Smooth muscle cell (in vitro differentiated cells): Measurements from ENCODE around the gene HDGFL2. TPM values are rescaled to one million over a fixed set of nuclear protein-coding genes. Genes with fewer than 3 reads are reported as not detected.
"Not testable (repeated sequence)": the region's sequence is repeated elsewhere in the genome, so short reads cannot be mapped to it uniquely, and the experiment has no call there.

Source experiments
- DNase-seq: peaks from one replicate; lab custom pipeline; 2025; ENCODE audit not compliant: unreplicated experiment; lab: John Stamatoyannopoulos, UW
- H2AFZ ChIP-seq: fragments of 200-600 bp; sonication (generic); 2 replicates; pipeline ENCODE4 v1.6.0; 2016; ENCODE audit warnings: antibody characterized with exemption, low read depth, mild to moderate bottlenecking
- H3F3A ChIP-seq: fragments of 200-600 bp; sonication (generic); 2 replicates; pipeline ENCODE4 v1.6.0; 2017; ENCODE audit warnings: antibody characterized with exemption, low read depth
- H3K27ac ChIP-seq: fragments of 200-600 bp; sonication (generic); 2 replicates; pipeline ENCODE4 v1.5.1; 2016; ENCODE audit warnings: low read depth, mild to moderate bottlenecking
- H3K27me3 ChIP-seq: fragments of 200-600 bp; sonication (generic); 2 replicates; pipeline ENCODE4 v1.6.1; 2016; ENCODE audit warnings: low read depth, mild to moderate bottlenecking
- H3K36me3 ChIP-seq: fragments of 200-600 bp; sonication (generic); 2 replicates; pipeline ENCODE4 v1.5.1; 2016; ENCODE audit warnings: low read depth
- H3K4me1 ChIP-seq: fragments of 200-600 bp; sonication (generic); 2 replicates; pipeline ENCODE4 v1.5.1; 2016; ENCODE audit warnings: low read depth
- H3K4me2 ChIP-seq: fragments of 200-600 bp; sonication (generic); 2 replicates; pipeline ENCODE4 v1.6.0; 2016; ENCODE audit warnings: mild to moderate bottlenecking
- H3K4me3 ChIP-seq: fragments of 200-600 bp; sonication (generic); 2 replicates; pipeline ENCODE4 v1.5.1; 2016; ENCODE audit warnings: mild to moderate bottlenecking
- H3K79me2 ChIP-seq: fragments of 200-600 bp; sonication (generic); 2 replicates; pipeline ENCODE4 v1.6.0; 2016; ENCODE audit warnings: low read depth, mild to moderate bottlenecking
- H3K9ac ChIP-seq: fragments of 200-600 bp; sonication (generic); 2 replicates; pipeline ENCODE4 v1.6.0; 2016; ENCODE audit warnings: low read depth
- H3K9me3 ChIP-seq: fragments of 200-600 bp; sonication (generic); replicated peaks from 2 replicates; pipeline ENCODE4 v1.5.1; 2016; ENCODE audit warnings: low read depth
- H4K20me1 ChIP-seq: fragments of 200-600 bp; sonication (generic); 2 replicates; pipeline ENCODE4 v1.6.0; 2016; ENCODE audit warnings: low read depth
- WGBS: methylation state at CpG from one replicate; pipeline ENCODE4 v1.1.7; 2016; ENCODE audit warnings: low lambda C conversion rate; 5-methylcytosine and 5-hydroxymethylcytosine counted together
- polyA plus RNA-seq: library from polyadenylated mRNA; unstranded; fragments of >200 nt; fragmentation: Nextera tagmentation; extraction: Ambion mirVana; gene quantifications from 2 replicates; pipeline ENCODE4 v1.2.1, GENCODE V29; 2016
- total RNA-seq: library from RNA; depleted of rRNA; stranded (reverse); fragments of >200 nt; gene quantifications from 2 replicates; pipeline ENCODE4 v1.2.3, GENCODE V29; 2014
- TF ChIP-seq, protein P1 (sequence below): fragments of 200-600 bp; sonication (generic); IDR thresholded peaks from 2 replicates; pipeline ENCODE4 v1.5.1; 2017; ENCODE audit warnings: borderline replicate concordance, mild to moderate bottlenecking, antibody characterized with exemption; ENCODE audit not compliant: insufficient read depth, poor library complexity, severe bottlenecking

HDGFL2 gene
- total and polyA plus RNA-seq, 2 experiments from 2014 or later: 27.9 to 94.1 TPM

GRCh38 chr19:4523306-4524110 is 51.4 kb downstream of the HDGFL2 start:
- TF ChIP-seq, protein P1, sequence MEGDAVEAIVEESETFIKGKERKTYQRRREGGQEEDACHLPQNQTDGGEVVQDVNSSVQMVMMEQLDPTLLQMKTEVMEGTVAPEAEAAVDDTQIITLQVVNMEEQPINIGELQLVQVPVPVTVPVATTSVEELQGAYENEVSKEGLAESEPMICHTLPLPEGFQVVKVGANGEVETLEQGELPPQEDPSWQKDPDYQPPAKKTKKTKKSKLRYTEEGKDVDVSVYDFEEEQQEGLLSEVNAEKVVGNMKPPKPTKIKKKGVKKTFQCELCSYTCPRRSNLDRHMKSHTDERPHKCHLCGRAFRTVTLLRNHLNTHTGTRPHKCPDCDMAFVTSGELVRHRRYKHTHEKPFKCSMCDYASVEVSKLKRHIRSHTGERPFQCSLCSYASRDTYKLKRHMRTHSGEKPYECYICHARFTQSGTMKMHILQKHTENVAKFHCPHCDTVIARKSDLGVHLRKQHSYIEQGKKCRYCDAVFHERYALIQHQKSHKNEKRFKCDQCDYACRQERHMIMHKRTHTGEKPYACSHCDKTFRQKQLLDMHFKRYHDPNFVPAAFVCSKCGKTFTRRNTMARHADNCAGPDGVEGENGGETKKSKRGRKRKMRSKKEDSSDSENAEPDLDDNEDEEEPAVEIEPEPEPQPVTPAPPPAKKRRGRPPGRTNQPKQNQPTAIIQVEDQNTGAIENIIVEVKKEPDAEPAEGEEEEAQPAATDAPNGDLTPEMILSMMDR: peak; percentile 57
- H3K4me2 ChIP-seq: no peak overlapping the region

GRCh38 chr19:4524808-4525562 is 52.9 kb downstream of the HDGFL2 start:
- H3K4me2 ChIP-seq: no peak overlapping the region
- H3K9me3 ChIP-seq: no peaks in the 10 kb centered on the region
- no peaks in the 10 kb centered on the region for H4K20me1 ChIP-seq
- DNase-seq: peak; percentile 2
- H3K4me1 ChIP-seq: no peaks in the 10 kb centered on the region
- H3K9ac ChIP-seq: no peak overlapping the region
- 82% methylated on average over 22 of the region's 23 CpGs for WGBS
- no peaks in the 10 kb centered on the region for H3K27me3 ChIP-seq
- TF ChIP-seq, protein P1: peak; percentile 73
- no peak overlapping the region for H3K4me3 ChIP-seq
- no peaks in the 10 kb centered on the region for H3K36me3 ChIP-seq
- H3K79me2 ChIP-seq: no peaks in the 10 kb centered on the region
- no peak overlapping the region for H3K27ac ChIP-seq
- no peaks in the 10 kb centered on the region for H3F3A ChIP-seq
- H2AFZ ChIP-seq: no peak overlapping the region

More at GRCh38 chr19:4523306-4524110, 51.4 kb downstream of the HDGFL2 start:
- WGBS: 76% methylated on average over 53 of the region's 53 CpGs
- no peaks in the 10 kb centered on the region for H3K27me3 ChIP-seq
- no peak overlapping the region for H3K27ac ChIP-seq
- DNase-seq: no peak
- H3K4me3 ChIP-seq: no peak overlapping the region
- no peaks in the 10 kb centered on the region for H3K9me3 ChIP-seq
- H3F3A ChIP-seq: no peaks in the 10 kb centered on the region
- no peaks in the 10 kb centered on the region for H3K4me1 ChIP-seq
- no peak overlapping the region for H3K9ac ChIP-seq
- H4K20me1 ChIP-seq: no peaks in the 10 kb centered on the region
- H3K79me2 ChIP-seq: no peaks in the 10 kb centered on the region
- no peaks in the 10 kb centered on the region for H3K36me3 ChIP-seq
- no peak overlapping the region for H2AFZ ChIP-seq

GRCh38 chr19:4525563-4526002 is 53.5 kb downstream of the HDGFL2 start:
- Histone ChIP-seq H3K27ac (no peak overlapping the region), H3K4me2 (no peak overlapping the region), H3K9ac (no peak overlapping the region), H3K9me3 (no peaks in the 10 kb centered on the region), H3K79me2 (no peaks in the 10 kb centered on the region), H3F3A (no peaks in the 10 kb centered on the region), H3K36me3 (no peaks in the 10 kb centered on the region), H3K27me3 (no peaks in the 10 kb centered on the region), H3K4me1 (no peaks in the 10 kb centered on the region), H2AFZ (no peak overlapping the region), H3K4me3 (no peak overlapping the region), H4K20me1 (no peaks in the 10 kb centered on the region)
- DNase-seq: no peak
- WGBS: 89% methylated on average over 19 of the region's 23 CpGs
- TF ChIP-seq, protein P1: no peak

DNA sequence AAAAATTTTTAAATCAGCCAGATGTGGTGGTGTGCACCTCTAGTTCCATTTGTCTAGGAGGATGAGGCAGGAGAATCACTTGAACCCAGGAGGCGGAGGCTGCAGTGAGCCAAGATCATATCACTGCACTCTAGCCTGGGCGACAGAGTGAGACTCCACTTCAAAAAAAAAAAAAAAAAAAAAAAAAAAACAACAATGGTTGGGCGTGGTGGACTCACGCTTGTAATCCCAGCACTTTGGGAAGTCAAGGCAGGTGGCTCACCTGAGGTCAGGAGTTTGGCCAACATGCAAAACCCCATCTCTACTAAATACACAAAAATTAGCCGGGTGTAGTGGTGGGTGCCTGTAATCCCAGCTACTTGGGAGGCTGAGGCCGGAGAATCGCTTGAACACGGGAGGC is 55.3 kb downstream of the HDGFL2 start:
- H3K9ac ChIP-seq, H4K20me1 ChIP-seq, H3K9me3 ChIP-seq, H3F3A ChIP-seq, H3K27ac ChIP-seq, H3K4me3 ChIP-seq, H3K36me3 ChIP-seq, H3K4me2 ChIP-seq, H2AFZ ChIP-seq, H3K79me2 ChIP-seq, H3K27me3 ChIP-seq, H3K4me1 ChIP-seq, DNase-seq: not testable (repeated sequence)
- WGBS: 94% methylated on average over 8 of the region's 8 CpGs
